GM12864 (cell line): ENCODE results near the gene S100A3.
"Not testable (repeated sequence)": the region's sequence is repeated elsewhere in the genome, so short reads cannot be mapped to it uniquely, and the experiment has no call there.

Source experiments
- DNase-seq: peaks from one replicate; pipeline ENCODE4 v3.0.0-alpha.2; 2011; ENCODE audit warnings: low read depth
- H3K4me3 ChIP-seq: 2 replicates; pipeline ENCODE4 v1.5.1; 2011; ENCODE audit warnings: mild to moderate bottlenecking, low read depth, low read length, control low read depth
- TF ChIP-seq, protein P1 (sequence below): IDR thresholded peaks from 2 replicates; pipeline ENCODE4 v1.5.1; 2011; ENCODE audit warnings: low read depth, mild to moderate bottlenecking, moderate library complexity, low read length, control low read depth, inconsistent platforms; ENCODE audit errors: missing control alignments

S100A3 gene

DNA sequence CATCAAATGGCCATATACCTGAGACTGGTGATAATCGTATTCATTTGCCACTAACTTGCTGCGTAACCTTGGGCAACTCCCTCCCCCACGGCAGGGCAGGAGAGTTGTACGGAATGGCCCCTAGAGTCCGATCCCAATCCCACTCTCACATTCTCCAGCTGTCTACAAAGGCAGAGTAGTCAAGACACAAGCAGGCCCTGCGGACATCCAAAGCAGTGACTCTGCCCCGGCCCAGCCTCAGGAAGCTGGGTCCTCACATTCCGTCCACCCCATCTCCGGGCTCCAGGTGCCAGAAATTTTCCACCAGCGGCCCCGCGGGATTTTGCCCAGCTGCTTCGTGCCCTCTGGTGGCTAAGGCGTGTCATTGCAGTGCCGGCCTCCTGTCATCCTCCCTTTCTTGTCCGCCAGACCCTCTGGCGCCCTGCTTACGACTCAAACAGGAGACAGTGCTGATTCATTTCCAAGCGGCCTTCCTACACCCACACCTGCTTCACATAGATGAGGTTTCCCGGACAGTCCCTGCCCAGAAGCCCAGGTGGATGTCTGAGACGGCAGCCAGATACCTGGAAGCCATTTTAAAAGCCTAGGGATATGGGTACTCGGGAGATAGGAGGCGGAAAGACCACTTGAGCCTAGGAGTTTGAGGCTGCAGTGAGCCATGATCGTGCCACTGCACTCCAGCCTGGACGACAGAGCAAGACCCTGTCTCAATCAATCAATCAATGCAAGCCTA is 19.5 kb upstream of the S100A3 start:
- TF ChIP-seq, protein P1, sequence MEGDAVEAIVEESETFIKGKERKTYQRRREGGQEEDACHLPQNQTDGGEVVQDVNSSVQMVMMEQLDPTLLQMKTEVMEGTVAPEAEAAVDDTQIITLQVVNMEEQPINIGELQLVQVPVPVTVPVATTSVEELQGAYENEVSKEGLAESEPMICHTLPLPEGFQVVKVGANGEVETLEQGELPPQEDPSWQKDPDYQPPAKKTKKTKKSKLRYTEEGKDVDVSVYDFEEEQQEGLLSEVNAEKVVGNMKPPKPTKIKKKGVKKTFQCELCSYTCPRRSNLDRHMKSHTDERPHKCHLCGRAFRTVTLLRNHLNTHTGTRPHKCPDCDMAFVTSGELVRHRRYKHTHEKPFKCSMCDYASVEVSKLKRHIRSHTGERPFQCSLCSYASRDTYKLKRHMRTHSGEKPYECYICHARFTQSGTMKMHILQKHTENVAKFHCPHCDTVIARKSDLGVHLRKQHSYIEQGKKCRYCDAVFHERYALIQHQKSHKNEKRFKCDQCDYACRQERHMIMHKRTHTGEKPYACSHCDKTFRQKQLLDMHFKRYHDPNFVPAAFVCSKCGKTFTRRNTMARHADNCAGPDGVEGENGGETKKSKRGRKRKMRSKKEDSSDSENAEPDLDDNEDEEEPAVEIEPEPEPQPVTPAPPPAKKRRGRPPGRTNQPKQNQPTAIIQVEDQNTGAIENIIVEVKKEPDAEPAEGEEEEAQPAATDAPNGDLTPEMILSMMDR, result peak; percentile 99
- DNase-seq, result no peak
- no peak overlapping the region for H3K4me3 ChIP-seq

DNA sequence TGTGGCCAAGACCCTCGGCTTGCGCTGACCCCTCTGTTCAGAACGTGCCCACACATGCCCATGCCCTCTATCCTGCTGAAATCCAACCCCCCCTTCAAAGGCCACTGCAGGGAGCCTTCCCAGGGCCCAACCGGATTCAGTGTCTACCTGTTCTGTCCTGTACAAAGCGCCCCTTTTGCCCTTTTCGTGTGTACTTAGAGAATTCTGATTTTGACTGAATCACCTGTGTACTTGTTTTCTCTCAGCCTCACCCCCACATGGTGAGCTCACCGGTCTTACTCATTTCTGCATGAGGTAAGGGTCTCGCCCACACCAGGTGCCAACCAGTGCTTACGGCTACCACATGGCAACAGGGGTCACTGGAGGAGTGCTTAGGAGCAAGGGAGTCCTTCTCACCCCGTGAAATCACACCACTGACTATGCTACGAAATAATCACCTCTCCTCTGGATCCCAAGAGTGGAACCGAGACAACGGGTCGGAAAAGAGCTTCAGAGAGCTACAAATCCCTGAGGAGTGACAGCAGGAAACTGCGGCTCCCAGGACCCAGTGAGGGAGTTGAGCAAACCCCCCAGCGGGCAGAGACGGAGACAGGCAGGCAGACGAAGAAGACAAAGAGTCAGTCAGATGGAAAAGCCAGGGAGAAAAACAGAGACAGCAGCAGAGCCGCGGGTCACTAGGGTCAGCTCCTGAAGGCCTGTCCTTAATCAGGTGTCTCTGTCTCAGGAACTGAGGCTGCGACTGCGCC is 18.7 kb upstream of the S100A3 start:
- TF ChIP-seq, protein P1, result no peak
- H3K4me3 ChIP-seq, result no peak overlapping the region
- DNase-seq, result no peak

DNA sequence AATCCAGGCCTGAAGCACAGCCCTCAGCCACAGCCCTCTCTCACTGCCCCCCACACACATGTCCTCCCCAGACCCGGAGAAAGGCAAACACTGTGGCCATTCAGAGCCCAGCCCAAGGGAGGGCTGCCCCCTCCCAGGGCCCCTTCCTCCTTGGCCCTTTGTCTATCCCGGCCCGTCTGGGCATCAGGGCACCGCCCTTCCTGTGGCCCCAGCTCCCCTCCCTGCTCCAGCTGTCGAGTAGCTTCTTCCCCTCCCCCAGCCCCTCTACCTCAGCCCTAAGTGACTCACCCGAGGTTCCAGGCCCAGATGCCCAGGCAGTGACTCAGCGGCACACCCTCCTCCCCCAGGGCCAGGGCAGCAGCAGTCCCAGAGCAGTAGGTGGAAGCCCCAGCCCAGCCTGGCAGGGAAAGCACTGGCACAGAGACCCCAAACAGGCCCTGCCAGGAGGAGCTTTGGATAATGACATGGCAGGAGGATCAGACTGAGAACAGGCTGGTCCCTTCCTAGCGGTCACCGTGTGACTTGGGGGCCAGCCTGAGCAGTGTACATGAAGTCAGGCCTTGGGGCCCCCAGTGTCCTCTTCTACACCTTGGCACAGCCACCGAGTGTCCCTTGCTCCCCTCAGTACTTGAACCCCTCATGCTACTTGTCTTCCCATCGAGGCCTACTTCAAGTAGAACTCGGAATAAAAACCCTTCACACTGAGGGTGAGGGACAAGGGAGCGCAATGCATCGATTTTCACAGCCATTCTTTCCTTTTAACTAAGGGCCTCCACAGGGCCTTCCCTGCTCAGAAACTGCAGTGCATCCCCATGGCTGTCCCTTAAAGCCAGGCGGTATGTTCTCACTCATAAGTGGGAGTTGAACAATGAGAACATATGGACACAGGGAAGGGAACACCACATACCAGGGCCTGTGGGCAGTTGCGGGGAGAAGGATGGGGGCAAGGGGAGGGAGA is 17.6 kb upstream of the S100A3 start:
- no peak overlapping the region for H3K4me3 ChIP-seq
- no peak for DNase-seq
- TF ChIP-seq, protein P1, result no peak

DNA sequence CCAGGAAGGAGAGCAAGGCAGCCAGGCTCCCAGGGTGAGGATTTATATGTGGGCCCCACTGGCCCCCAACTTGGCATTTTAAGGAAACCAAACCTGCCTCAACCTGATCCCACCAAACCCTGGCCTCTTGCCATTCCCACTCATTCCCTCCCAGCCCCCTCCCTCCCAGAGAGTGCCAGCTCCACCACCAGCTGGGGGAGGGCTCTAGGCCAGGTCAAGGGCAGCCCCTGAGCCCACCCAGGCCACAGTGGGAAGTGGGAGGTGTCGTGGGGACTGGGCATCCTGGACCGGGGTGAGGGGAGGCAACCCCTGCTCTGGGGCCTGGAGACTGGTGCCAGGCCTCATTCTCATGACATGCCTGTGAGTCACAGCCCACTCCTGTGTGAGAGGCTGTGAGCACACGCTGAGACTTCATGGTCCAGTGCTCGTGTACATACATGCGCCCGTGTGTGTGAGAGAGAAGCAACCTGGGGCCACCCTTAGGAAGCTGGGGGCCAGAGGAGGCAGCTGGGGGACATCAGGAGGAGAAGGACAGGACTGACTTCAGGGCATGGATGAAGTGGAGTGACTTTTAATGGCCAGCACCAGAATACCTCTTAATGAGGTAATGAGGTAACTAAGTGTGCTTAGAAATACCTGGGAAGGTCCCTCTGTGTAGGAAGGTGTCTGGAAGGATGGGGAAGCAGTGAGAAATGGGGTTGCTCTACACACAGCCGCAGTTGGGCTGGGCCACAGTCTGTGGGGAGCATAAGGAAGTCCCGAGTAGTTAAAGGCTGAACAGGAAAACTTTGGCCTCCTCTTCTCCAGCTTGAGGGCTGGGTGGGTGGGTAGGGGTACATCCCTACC is 16.7 kb upstream of the S100A3 start, which contains the start of gene S100A2:
TSS of gene S100A2 (minus strand) at position 316 of the 846 bp plus-strand sequence. CDS start 1,967 bp downstream, outside the sequence.
- TF ChIP-seq, protein P1, result no peak
- no peak within 1 kb of the TSS for H3K4me3 ChIP-seq
- no peak for DNase-seq

DNA sequence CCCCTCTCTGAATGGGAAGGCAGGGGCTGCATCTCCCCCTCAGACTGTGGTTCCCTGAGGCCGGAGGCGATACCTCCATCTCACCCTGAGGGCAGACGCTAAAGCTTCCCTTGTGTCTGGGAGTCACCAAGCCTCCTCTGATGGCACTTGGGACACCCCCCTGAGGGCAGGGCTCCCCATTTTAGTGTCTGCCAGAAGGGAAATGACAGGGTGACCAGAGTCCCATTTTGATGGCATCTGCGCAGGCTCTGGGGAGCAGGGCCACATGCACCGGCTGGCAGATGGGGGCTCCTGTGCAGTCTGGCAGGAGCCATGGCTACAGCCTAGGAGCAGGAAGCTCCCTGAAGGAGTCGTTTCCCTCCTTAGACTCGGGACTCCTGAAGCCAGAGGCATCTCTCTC is 14.9 kb upstream of the S100A3 start:
- TF ChIP-seq, protein P1, result no peak
- no peak overlapping the region for H3K4me3 ChIP-seq
- DNase-seq, result no peak

DNA sequence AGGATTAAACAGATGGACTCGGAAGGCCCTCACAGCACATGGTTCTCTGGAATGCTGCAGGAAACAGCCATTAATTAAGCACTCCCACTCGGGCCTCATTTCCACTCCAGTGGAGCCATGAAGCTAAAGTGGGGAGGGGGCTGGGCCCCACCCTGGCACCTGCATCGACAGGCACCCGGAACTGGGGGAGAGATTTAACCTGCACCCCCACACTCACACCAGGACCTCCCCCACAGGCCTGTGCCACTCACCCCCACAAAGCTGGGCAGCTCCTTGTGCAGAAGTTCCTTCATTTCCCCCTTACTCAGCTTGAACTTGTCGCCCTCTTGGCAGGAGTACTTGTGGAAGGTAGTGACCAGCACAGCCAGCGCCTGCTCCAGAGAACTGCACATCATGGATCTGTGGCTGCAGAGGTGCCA is 14.4 kb upstream of the S100A3 start:
- no peak for DNase-seq
- no peak overlapping the region for H3K4me3 ChIP-seq

DNA sequence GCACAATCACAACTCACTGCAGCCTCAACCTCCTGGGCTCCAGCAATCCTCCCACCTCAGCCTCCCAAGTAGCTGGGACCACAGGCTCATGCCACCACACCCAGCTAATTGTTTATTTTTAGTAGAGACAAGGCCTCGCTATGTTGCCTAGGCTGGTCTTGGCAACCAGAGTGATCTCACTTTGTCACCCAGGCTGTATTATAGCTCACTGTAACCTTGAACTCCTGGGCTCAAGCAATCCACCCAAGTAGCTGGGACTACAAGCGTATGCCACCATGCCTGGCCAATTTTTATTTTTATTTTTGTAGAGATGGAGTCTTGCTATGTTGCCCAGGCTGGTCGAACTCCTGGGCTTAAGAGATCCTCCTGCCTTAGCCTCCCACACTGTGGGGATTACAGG is 13.0 kb upstream of the S100A3 start:
- H3K4me3 ChIP-seq, DNase-seq: not testable (repeated sequence)

More for the DNA sequence above, 14.4 kb upstream of the S100A3 start:
- TF ChIP-seq, protein P1, result no peak
